Transverse colon (tissue), 3 donors: ENCODE data around the gene UBXN1.

Experiments
- POLR2A ChIP-seq: fragments of 450-650 bp; IDR thresholded peaks from one replicate; pipeline ENCODE4 v1.6.1; 2016; ENCODE audit warnings: antibody characterized with exemption, mild to moderate bottlenecking, moderate library complexity
- TF ChIP-seq, protein P1 (sequence below), 5 experiments: fragments of 200-600 bp in 3 of 5; fragments of 450-650 bp in 2 of 5; sonication (generic) in 3 of 5; IDR thresholded peaks; 1 replicate in 2 of 5; 2 replicates in 3 of 5; pipeline ENCODE4 v1.5.1; 2016 to 2017; ENCODE audit warnings: antibody characterized with exemption in 5 of 5, inconsistent platforms in 3 of 5, mild to moderate bottlenecking in 2 of 5, moderate library complexity in 1 of 5

DNA sequence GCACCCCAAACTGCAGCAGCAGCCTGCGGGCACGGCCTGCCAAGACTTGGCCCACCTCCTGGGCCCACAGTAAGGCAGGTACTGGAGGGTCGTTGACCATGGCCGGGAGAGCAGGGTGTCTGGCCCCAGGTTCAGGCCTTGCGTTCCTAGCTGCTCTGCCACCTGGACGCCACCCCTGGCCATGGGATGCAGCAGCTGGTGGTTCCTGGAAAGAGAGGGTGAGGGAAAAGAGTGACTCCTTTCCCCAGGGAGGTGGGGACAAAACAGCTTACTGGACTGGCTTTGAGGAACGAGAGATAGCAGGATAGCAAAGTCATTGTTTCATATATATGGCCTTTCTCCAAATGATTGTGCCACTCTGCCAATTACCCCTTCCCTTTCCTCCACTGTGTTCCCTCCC is 26.5 kb upstream of the UBXN1 start:
- TF ChIP-seq, protein P1, sequence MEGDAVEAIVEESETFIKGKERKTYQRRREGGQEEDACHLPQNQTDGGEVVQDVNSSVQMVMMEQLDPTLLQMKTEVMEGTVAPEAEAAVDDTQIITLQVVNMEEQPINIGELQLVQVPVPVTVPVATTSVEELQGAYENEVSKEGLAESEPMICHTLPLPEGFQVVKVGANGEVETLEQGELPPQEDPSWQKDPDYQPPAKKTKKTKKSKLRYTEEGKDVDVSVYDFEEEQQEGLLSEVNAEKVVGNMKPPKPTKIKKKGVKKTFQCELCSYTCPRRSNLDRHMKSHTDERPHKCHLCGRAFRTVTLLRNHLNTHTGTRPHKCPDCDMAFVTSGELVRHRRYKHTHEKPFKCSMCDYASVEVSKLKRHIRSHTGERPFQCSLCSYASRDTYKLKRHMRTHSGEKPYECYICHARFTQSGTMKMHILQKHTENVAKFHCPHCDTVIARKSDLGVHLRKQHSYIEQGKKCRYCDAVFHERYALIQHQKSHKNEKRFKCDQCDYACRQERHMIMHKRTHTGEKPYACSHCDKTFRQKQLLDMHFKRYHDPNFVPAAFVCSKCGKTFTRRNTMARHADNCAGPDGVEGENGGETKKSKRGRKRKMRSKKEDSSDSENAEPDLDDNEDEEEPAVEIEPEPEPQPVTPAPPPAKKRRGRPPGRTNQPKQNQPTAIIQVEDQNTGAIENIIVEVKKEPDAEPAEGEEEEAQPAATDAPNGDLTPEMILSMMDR (IDR thresholded peaks at IDR 0.05): peak in 2 of 5 experiments; percentile 24 to 33
- no peak for TF ChIP-seq POLR2A
